Brain microvascular endothelial cell (primary cell): ENCODE data around the gene FAM193A.

Experiments
- DNase-seq: peaks from one replicate; pipeline ENCODE4 v3.0.0-alpha.2; 2020
- H3K27ac ChIP-seq: fragments of 250-450 bp; sonication (Bioruptor Pico); 2 replicates; pipeline ENCODE4 v1.5.1; 2020; ENCODE audit warnings: mild to moderate bottlenecking, moderate library complexity
- H3K27me3 ChIP-seq: fragments of 250-450 bp; sonication (Bioruptor Pico); replicated peaks from 2 replicates; pipeline ENCODE4 v1.5.1; 2020; ENCODE audit warnings: mild to moderate bottlenecking
- H3K36me3 ChIP-seq: fragments of 250-450 bp; sonication (Bioruptor Pico); replicated peaks from 2 replicates; pipeline ENCODE4 v1.5.1; 2020; ENCODE audit warnings: mild to moderate bottlenecking
- H3K4me3 ChIP-seq: 2 replicates; pipeline ENCODE4 v1.5.1; 2011; ENCODE audit warnings: low read depth, mild to moderate bottlenecking, control low read depth, low read length, moderate library complexity
- CTCF ChIP-seq: IDR thresholded peaks from 2 replicates; pipeline ENCODE4 v1.5.1; 2011; ENCODE audit warnings: low read depth, mild to moderate bottlenecking, moderate library complexity, low read length, control low read depth, inconsistent platforms; ENCODE audit errors: missing control alignments
- in situ Hi-C: cut with HindIII; loops from 2 replicates; pipeline ENCODE4 v1.10.0; 2017; ENCODE audit warnings: low sequenced_read_pairs, low pct_ligation_motif_present

FAM193A gene

GRCh38 chr4:2662598-2662997, 126.2 kb downstream of the FAM193A start:
- no peak for TF ChIP-seq CTCF
- Histone ChIP-seq H3K27ac (peak overlapping the region; percentile 77), H3K36me3 (peaks cover 33% of the 10 kb centered on the region), H3K27me3 (no peaks in the 10 kb centered on the region), H3K4me3 (no peak overlapping the region)
- in situ Hi-C loops, result no loop called here
- peak; percentile 84 for DNase-seq

DNA sequence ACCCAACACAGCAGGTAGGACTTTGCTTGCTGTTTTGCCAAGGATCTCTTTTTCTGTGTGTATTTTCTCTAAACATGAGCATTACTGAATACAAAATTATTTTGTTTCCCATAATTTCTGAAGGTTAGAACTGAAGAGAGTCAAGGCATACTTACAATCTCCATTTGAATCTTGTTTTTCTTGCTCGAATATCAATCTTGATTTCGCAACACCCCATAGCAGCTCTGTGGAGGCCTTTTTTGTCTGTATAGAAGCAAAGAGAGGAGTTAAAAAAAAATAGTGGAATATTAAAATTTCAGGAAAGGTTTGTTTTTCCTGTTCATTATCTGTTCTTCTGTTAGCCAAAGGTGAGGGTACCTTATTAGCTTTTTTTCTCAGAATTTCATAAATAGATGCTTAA, 126.8 kb downstream of the FAM193A start:
- in situ Hi-C loops, result no loop called here
- no peak for TF ChIP-seq CTCF
- Histone ChIP-seq H3K27me3 (no peaks in the 10 kb centered on the region), H3K4me3 (no peak overlapping the region), H3K27ac (peak overlapping the region; percentile 67), H3K36me3 (peaks cover 28% of the 10 kb centered on the region)
- no peak for DNase-seq

DNA sequence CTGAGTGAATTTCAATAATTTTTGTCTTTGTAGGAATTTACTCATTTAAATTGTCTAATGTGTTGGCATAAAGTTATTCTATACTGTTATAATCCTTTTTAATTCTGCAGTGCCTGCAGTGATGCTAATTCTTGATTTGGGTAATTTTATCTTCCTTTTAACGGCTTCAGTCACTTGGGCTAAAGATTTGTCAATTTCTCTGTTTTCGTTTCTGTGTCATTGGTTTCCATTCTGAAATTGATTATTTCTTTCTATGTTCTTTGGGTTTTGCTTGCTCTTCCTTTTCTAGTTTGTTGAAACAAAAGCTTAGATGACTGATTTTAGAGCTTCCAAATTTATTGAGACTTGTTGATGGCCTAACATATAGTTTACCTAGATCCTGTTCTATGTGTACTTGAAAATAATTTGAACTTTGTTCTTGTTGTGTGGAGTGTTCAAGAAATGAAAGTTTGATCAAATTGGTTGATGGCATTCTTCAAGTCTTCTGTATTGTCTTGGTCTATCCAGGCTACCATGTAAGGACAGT, 130.3 kb downstream of the FAM193A start:
- H3K27ac ChIP-seq, result no peak overlapping the region
- TF ChIP-seq CTCF, result no peak

DNA sequence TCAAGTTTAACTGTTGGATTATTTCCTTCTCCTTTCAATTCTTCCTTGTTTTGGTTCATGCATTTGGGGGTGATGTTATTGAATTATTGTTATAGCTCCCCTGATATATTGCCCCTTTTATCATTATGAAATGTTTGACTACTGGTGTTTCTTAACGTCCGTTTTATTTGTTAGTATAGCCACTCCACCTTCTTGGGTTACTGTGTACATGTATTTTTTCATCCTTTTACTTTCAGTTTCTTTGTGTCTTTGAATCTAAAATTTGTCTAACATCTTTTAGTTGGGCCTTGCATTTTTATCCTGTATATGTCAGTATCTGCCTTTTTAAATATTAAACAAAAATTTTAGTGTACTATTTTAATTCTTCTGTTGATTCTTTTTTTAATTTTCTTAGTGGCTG, 131.0 kb downstream of the FAM193A start:
- Histone ChIP-seq H3K27me3 (no peaks in the 10 kb centered on the region), H3K27ac (no peak overlapping the region), H3K36me3 (peaks cover 25% of the 10 kb centered on the region), H3K4me3 (no peak overlapping the region)
- in situ Hi-C loops, result no loop called here
- no peak for TF ChIP-seq CTCF
- DNase-seq, result no peak

More for the DNA sequence above, 130.3 kb downstream of the FAM193A start:
- peaks cover 20% of the 10 kb centered on the region for H3K36me3 ChIP-seq
- H3K4me3 ChIP-seq, result no peak overlapping the region
- DNase-seq, result no peak
- in situ Hi-C loops, result no loop called here
- no peaks in the 10 kb centered on the region for H3K27me3 ChIP-seq

DNA sequence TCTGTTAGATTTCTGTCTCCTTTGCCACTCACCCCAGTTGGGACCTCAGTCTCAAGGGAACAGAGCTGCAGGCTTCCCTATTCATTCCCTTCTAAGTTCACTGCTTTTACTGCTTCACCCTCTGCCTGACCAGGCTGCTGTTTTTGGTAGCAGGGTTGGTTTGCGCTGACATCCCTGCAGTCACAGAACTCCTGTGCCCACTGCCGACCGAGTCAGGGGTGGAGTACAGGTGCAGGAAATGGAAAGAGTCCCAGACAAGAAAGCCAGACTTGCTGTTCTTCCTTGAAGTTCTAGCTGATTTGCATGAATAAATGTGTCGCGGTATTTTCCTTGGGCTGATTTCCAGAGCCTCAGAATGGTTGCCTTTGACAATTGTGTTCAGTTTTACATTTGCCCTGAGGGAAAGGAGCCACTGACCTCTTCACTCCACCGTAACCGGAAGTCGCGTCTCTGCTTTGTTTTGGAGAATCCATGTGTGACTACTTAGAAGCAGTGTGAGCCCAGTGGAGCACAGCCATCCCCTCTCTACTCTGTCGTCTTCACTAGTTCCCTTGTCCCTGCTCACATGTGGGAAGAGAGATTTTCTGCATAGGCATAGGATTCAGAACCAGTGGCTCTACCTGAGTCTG, 134.9 kb downstream of the FAM193A start:
- H3K36me3 ChIP-seq, result peaks cover 22% of the 10 kb centered on the region
- TF ChIP-seq CTCF, result no peak
- H3K27me3 ChIP-seq, result no peaks in the 10 kb centered on the region
- H3K4me3 ChIP-seq, result no peak overlapping the region
- in situ Hi-C loops, result no loop called here
- no peak for DNase-seq
- H3K27ac ChIP-seq, result no peak overlapping the region

DNA sequence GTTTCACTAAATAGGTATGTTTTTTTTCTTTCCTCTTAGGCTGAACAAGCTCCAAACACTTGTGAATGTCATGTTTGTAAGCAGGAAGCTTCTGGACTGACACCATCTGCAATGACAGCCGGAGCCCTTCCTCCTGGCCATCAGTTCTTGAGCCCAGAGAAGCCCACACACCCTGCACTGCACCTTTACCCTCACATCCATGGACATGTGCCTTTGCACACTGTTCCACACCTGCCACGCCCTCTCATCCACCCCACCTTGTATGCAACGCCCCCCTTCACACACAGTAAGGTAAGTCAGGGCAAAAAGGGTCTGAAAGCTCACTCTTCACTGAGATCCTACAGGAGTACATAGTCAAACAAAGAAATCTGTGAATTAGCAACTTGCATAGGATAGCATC, 135.6 kb downstream of the FAM193A start:
- DNase-seq, result no peak
- H3K36me3 ChIP-seq, result peaks cover 22% of the 10 kb centered on the region

More for the DNA sequence above, 135.6 kb downstream of the FAM193A start:
- Histone ChIP-seq H3K27me3 (no peaks in the 10 kb centered on the region), H3K27ac (no peak overlapping the region), H3K4me3 (no peak overlapping the region)
- in situ Hi-C loops, result no loop called here
- no peak for TF ChIP-seq CTCF
